Middle frontal gyrus (tissue), 1 donor: ENCODE results near the gene BTBD19.
"Not testable (repeated sequence)": the region's sequence is repeated elsewhere in the genome, so short reads cannot be mapped to it uniquely, and the experiment has no call there.

Source experiments
- DNase-seq: peaks from one replicate; pipeline ENCODE4 v3.0.0-alpha.2; 2015; ENCODE audit warnings: low spot score; ENCODE audit errors: extremely low spot score

BTBD19 gene

GRCh38 chr1:44828003-44828651 lies 19.8 kb downstream of the BTBD19 start:
- no peak for DNase-seq

DNA sequence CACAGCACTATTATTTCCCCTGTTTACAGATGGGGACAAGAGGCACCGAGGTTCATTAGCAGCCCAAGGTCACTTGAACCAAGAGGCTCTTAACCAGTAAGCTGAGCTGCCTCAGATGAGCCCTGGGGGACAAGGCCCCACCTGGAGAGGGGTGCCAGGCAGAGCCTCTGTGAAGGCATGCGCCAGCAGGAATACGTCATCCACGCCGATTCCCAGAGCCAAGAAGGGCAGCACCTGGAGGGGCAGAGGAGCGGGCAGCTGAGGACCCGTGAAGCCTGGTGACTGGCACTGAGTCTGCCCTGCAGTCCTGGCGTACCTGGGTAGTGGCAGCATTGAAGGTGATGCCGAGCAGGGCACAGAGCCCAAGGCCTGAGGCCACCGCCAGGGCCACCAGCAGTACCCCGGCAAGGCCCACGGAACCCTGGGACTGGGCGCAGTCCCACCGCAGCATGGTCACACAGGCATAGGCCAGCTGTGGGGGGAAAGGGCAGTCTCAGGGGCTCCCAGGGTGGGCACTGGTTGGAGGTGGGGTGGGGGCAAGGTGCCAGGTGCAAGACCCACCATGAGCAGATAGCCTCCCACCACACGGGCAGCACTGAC lies 20.6 kb downstream of the BTBD19 start:
- DNase-seq, result no peak

GRCh38 chr1:44829506-44830384 lies 21.4 kb downstream of the BTBD19 start:
- DNase-seq, result no peak

- no peak for DNase-seq
These were observed 22.6 kb downstream of the BTBD19 start for GRCh38 chr1:44830900-44831304.

- DNase-seq, result no peak
These were observed 23.2 kb downstream of the BTBD19 start for GRCh38 chr1:44831516-44831915.

DNA sequence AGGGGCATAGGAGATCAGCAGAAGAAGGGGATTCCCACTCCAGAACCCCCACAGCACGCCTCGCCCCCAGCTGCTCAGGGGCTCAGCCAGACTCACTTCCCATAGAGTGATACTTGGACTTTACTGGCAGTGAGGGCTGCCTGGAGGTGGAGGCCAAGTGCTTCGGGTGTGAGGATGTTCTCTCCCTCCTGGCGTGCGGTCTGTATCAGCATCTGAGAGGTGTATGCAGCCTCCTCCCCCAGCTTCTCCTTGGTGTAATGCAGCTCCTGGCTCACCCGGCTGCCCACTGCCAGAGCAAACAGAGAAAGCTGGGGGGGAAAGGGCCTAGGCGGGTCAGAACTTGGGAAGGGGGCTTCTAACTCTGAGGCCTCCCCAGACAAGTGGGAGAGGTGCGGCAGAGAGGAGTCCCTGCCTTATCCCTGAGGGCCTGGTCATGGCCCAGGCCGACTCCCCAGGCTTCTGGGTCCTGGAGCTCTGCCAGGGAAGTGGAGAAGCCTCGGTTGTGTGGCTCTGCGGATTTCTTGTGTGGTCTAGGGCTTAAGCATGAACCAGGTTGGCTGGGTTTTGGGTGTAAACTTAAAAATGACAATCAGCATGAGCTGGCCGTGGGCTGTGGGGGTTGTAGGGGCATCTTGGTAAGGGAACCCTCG lies 23.9 kb downstream of the BTBD19 start:
- no peak for DNase-seq

- DNase-seq, result no peak
These were observed 26.0 kb downstream of the BTBD19 start for GRCh38 chr1:44834328-44834727.

DNA sequence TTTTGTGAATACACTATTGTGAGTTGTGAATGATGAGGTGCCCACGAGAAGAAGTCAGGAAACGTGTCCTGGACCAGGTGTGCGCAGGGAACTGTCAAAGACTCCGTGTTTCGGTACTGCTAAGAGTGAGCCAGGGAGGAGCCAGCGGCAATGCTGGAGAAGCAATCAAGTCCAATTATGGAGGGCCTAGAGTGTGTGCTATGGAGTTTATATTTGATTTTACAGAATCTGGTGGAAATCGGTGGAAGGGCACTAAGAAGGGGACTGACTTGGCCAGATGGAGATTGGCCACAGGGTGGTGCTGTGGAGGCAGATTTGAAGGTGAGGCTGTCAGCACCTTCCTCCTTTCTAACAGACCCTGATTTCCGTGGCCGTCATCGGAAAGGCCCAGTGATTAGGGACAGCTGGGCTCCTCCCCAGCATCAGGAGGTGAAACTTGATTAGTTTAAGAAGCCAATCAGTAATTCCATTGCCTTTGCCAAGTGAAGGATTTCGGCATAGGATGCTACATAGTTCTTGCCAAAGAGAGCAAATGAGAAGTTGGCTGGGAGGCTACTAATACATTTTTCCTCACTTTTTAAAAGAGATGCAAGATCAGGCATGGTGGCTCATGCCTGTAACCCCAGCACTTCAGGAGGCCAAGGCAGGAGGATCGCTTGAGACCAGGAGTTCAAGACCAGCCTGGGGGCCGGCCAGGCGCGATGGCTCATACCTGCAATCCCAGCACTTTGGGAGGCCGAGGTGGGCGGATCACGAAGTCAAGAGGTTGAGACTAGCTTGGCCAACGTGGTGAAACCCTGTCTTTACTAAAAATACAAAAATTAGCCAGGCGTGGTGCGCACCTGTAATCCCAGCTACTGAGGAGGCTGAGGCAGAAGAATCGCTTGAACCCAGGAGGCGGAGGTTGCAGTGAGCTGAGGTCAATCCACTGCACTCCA lies 27.7 kb downstream of the BTBD19 start:
- DNase-seq, result no peak

DNA sequence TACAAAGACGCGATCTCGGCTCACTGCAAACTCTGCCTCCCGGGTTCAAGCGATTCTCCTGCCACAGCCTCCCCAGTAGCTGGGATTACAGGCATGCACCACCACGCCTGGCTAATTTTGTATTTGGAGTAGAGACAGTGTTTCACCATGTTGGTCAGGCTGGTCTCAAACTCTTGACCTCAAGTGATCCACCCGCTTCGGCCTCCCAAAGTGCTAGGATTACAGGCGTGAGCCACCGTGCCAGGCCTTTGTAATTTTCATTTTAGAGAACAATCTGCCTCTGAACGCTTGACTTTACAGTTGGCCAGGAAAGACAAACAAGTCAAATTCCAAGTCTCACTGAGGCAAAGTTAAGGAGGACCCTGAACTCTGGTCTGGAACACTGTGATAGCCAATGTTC lies 30.0 kb downstream of the BTBD19 start:
- DNase-seq, result not testable (repeated sequence)

DNA sequence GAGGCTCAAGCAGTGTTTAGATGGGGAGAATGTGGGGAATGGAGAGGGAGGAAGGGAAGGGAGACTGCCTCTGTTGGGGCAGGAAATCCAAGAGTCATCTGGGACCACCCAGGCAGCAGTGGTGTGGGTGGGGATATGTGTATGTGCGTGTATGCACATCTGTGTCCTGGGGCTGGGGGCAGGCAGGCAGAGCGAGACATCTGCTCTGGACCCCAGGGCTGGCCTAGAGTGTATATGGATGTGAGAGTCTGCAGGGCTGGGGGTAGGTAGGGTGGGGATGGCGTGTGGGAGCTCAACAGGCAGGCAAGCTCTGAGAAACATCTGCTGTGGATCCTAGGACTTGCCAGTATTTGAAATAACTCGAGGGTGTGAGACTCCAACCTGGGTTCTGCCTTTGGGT lies 31.3 kb downstream of the BTBD19 start:
- no peak for DNase-seq

- no peak for DNase-seq
These were observed 34.2 kb downstream of the BTBD19 start for GRCh38 chr1:44842486-44842861.

GRCh38 chr1:44842862-44843655 lies 34.7 kb downstream of the BTBD19 start, which contains the start of gene PTCH2:
Gene PTCH2, minus strand, starts transcription at chr1:44843253. Its CDS starts 321 bp downstream, at chr1:44842932.
- DNase-seq, result peak; percentile 26

- no peak for DNase-seq
These were observed 38.7 kb downstream of the BTBD19 start for GRCh38 chr1:44846985-44847384.

DNA sequence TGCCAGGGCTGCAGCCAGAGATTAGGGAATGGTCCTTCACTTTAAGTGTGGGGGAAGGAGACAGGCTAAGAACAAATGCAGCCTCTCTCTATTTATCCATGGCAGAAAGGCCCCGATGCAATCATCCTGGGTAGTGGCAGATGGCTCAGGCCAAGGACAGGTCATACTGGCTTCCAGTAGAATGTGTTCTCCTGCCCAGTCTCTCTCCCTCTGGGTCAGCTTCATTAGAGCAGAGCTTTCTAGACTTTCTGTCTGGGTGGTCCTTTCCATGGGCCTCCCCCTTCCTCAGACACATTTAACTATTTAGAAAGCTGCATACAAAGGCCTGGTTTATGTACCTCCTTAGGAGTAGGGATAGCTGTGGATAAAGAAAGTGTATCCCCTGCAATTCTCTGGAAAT lies 39.5 kb downstream of the BTBD19 start:
- DNase-seq, result no peak

- no peak for DNase-seq
These were observed 40.3 kb downstream of the BTBD19 start for GRCh38 chr1:44848456-44849181.

- DNase-seq, result no peak
These were observed 41.3 kb downstream of the BTBD19 start for GRCh38 chr1:44849575-44850132.

- no peak for DNase-seq
These were observed 43.0 kb downstream of the BTBD19 start for GRCh38 chr1:44851308-44851707.

DNA sequence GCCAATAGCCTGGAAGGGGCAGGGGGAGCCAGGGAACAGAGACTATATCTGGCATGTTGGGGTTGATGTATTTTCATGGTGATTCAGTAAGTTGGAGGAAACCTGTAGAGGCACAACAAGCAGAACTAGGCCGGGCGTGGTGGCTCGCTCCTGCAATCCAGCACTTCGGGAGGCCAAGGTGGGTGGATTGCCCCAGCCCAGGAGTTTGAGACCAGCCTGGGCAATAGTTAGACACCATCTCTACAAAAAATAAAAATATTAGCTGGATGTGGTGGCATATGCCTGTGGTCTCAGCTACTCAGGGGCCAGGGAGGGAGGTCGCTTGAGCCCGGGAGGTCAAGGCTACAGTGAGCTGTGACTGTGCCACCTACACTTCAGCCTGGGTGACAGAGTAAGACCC lies 44.9 kb downstream of the BTBD19 start:
- no peak for DNase-seq

DNA sequence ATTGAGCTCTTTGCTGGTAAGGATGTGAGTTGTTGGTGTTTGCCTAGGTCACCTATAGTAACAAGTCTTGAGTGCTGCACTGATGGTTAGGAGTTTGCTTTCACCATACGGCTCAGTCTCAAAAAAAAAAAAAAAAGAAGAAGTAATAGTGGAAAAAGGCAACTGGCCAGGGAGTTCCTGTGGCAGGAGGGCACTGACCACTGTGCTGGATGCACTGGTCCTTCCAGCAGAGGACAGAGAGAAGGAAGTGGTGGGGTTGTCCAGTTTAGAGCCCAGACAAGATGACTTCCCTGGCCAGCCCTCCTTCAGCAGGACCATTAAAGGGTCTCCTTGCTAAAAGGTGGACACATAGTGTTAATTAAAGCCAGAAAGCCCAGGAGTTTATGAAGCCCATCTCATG lies 46.6 kb downstream of the BTBD19 start:
- no peak for DNase-seq
